SHP77 treated with DMSO at 0.1 percent for 48 hours (cell line): Measurements from ENCODE around the gene WDHD1.
"Not testable (repeated sequence)": the region's sequence is repeated elsewhere in the genome, so short reads cannot be mapped to it uniquely, and the experiment has no call there.

ENCODE experiments used
- DNase-seq: peaks from one replicate; lab custom pipeline; 2025; lab: John Stamatoyannopoulos, UW

Gene WDHD1

GRCh38 chr14:54955143-54955542 is 71.8 kb downstream of the WDHD1 start:
- DNase-seq, result no peak

- not testable (repeated sequence) for DNase-seq
These were observed 73.3 kb downstream of the WDHD1 start for GRCh38 chr14:54953609-54954008.

GRCh38 chr14:54952803-54953202 is 74.1 kb downstream of the WDHD1 start:
- not testable (repeated sequence) for DNase-seq

GRCh38 chr14:54947230-54947629 is 79.7 kb downstream of the WDHD1 start:
- DNase-seq, result no peak

- no peak for DNase-seq
These were observed 80.4 kb downstream of the WDHD1 start for GRCh38 chr14:54946500-54946899.

GRCh38 chr14:54944737-54945391 is 82.0 kb downstream of the WDHD1 start:
- no peak for DNase-seq

- no peak for DNase-seq
These were observed 84.0 kb downstream of the WDHD1 start for GRCh38 chr14:54942913-54943312.

GRCh38 chr14:54936816-54937215 is 90.1 kb downstream of the WDHD1 start:
- no peak for DNase-seq

GRCh38 chr14:54935958-54936357 is 90.9 kb downstream of the WDHD1 start:
- DNase-seq, result no peak

GRCh38 chr14:54935100-54935499 is 91.8 kb downstream of the WDHD1 start:
- DNase-seq, result no peak

- no peak for DNase-seq
These were observed 93.9 kb downstream of the WDHD1 start for GRCh38 chr14:54933006-54933405.

GRCh38 chr14:54931598-54932340 is 95.1 kb downstream of the WDHD1 start:
- no peak for DNase-seq

GRCh38 chr14:54931101-54931500 is 95.8 kb downstream of the WDHD1 start:
- no peak for DNase-seq

- no peak for DNase-seq
These were observed 97.3 kb downstream of the WDHD1 start for GRCh38 chr14:54929556-54929955.

- DNase-seq, result no peak
These were observed 98.7 kb downstream of the WDHD1 start for GRCh38 chr14:54928216-54928615.

GRCh38 chr14:54927551-54927950 is 99.3 kb downstream of the WDHD1 start:
- DNase-seq, result no peak

GRCh38 chr14:54926570-54926969 is 100.3 kb downstream of the WDHD1 start:
- not testable (repeated sequence) for DNase-seq

- DNase-seq, result no peak
These were observed 104.3 kb downstream of the WDHD1 start for GRCh38 chr14:54922598-54922997.

- DNase-seq, result no peak
These were observed 106.8 kb downstream of the WDHD1 start for GRCh38 chr14:54920052-54920451.

GRCh38 chr14:54919330-54919729 is 107.6 kb downstream of the WDHD1 start:
- DNase-seq, result no peak

GRCh38 chr14:54918427-54918826 is 108.5 kb downstream of the WDHD1 start:
- DNase-seq, result no peak

GRCh38 chr14:54916101-54916500 is 110.8 kb downstream of the WDHD1 start:
- DNase-seq, result no peak

- no peak for DNase-seq
These were observed 116.9 kb downstream of the WDHD1 start for GRCh38 chr14:54909817-54910558.
